ENCODE measurements around the gene C3orf70.

Gene C3orf70

GRCh38 chr3:185152410-185153170 lies at the start of gene C3orf70:
Gene C3orf70, minus strand, starts transcription at chr3:185153060. Its CDS starts 237 bp downstream, at chr3:185152823.
- peak; percentile 84 for DNase-seq

- no peak for DNase-seq
Observed at GRCh38 chr3:185200639-185201038, 47.8 kb upstream of the C3orf70 start.

GRCh38 chr3:185199671-185200070 lies 46.8 kb upstream of the C3orf70 start:
- no peak for DNase-seq

GRCh38 chr3:185199206-185199605 lies 46.3 kb upstream of the C3orf70 start:
- DNase-seq, result no peak

- no peak for DNase-seq
Observed at GRCh38 chr3:185197068-185197467, 44.2 kb upstream of the C3orf70 start.

GRCh38 chr3:185195652-185196051 lies 42.8 kb upstream of the C3orf70 start:
- DNase-seq, result no peak

GRCh38 chr3:185188816-185189215 lies 36.0 kb upstream of the C3orf70 start:
- peak; percentile 14 for DNase-seq

GRCh38 chr3:185187391-185187790 lies 34.5 kb upstream of the C3orf70 start:
- DNase-seq, result no peak

- peak; percentile 69 for DNase-seq
Observed at GRCh38 chr3:185176750-185177359, 24.0 kb upstream of the C3orf70 start.

GRCh38 chr3:185175370-185175987 lies 22.6 kb upstream of the C3orf70 start:
- peak; percentile 85 for DNase-seq

GRCh38 chr3:185172086-185173049 lies 19.5 kb upstream of the C3orf70 start:
- DNase-seq, result no peak

GRCh38 chr3:185164428-185165217 lies 11.8 kb upstream of the C3orf70 start:
- DNase-seq, result peak; percentile 97

- no peak for DNase-seq
Observed at GRCh38 chr3:185162634-185163033, 9.8 kb upstream of the C3orf70 start.

GRCh38 chr3:185161761-185162160 lies 8.9 kb upstream of the C3orf70 start:
- no peak for DNase-seq

GRCh38 chr3:185157347-185157746 lies 4.5 kb upstream of the C3orf70 start:
- DNase-seq, result no peak

- DNase-seq, result no peak
Observed at GRCh38 chr3:185155678-185156077, 2.8 kb upstream of the C3orf70 start.

GRCh38 chr3:185153861-185154629 lies 1.2 kb upstream of the C3orf70 start:
- DNase-seq, result peak; percentile 21

GRCh38 chr3:185153171-185153771 lies 411 bp upstream of the C3orf70 start:
- DNase-seq, result no peak

- peak; percentile 84 for DNase-seq
Observed at GRCh38 chr3:185151964-185152409, 873 bp downstream of the C3orf70 start.

GRCh38 chr3:185151101-185151963 lies 1.5 kb downstream of the C3orf70 start:
- no peak for DNase-seq

All from NCI-H2171 treated with DMSO at 0.1 percent for 48 hours (cell line).